CD4-positive, alpha-beta T cell treated with Interleukin-6 for 4 hours (primary cell): ENCODE measurements around the gene KCNK15.
"Not testable (repeated sequence)": the region's sequence is repeated elsewhere in the genome, so short reads cannot be mapped to it uniquely, and the experiment has no call there.

ENCODE experiments used
- DNase-seq: peaks from one replicate; pipeline ENCODE4 v3.0.0-alpha.2; 2020; ENCODE audit warnings: mixed read lengths

KCNK15 gene

DNA sequence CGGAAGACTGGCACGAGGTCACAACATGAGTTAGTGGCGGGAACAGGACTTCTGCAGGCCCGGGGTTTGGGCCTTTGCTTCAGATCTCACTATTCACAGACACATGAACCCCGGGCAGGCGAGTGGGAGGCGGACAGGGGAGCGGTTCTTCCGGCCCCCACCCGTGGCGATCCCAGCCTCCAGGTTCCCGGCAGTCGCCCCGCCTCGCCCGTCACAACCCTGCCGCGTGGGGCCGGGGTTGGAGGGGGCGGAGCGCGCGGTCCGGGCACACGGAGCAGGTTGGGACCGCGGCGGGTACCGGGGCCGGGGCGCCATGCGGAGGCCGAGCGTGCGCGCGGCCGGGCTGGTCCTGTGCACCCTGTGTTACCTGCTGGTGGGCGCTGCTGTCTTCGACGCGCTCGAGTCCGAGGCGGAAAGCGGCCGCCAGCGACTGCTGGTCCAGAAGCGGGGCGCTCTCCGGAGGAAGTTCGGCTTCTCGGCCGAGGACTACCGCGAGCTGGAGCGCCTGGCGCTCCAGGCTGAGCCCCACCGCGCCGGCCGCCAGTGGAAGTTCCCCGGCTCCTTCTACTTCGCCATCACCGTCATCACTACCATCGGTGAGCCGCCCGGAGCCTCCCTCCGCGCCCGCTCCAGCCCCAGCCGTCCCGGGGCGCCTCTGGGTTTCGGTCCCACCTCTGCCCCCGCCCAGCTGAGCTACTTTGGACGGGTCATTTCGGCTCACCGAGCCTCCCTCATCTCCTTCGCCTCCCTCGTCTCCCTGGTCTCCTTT lies at the start of gene KCNK15:
KCNK15 (plus strand) TSS at position 268 of the 769 bp plus-strand sequence; CDS start at position 314, 46 bp downstream.
- DNase-seq: peak; percentile 64

GRCh38 chr20:44696315-44696714 lies 49.4 kb upstream of the KCNK15 start:
- no peak for DNase-seq

DNA sequence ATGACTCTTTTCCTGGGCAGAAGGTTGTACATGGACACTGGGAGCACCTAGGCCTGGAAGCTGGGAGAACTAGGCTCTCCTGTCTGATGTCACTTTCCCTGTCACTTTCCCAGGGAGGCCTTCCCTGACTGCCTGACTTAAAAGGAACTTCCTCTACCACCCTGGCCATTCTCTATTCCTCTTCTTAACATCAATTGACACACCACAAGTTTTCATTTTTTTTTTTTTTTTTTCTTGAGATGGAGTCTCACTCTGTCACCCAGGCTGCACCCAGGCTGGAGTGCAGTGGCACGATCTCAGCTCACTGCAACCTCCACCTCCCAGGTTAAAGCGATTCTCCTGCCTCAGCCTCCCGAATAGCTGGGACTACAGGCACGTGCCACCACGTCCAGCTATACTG lies 48.6 kb upstream of the KCNK15 start:
- not testable (repeated sequence) for DNase-seq

DNA sequence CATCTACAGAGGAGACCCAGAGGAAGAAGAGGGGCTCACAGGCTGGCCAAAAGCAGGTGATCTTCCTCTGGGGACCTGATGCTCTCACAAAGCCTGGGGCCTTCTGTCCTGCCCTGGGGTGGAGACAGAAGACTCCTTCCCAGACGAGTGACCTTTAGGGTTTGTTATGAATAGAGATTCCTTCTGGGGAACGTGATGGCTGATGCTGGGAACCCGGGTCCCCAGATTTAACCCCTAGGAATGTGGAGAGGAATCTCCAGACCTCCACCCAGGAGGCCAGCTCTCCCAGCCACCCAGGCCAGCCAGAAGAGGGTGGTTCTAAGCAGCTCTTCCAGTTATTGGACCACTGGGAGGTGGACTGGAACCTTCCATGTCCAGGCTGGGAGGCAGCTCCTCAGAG lies 47.3 kb upstream of the KCNK15 start:
- no peak for DNase-seq

DNA sequence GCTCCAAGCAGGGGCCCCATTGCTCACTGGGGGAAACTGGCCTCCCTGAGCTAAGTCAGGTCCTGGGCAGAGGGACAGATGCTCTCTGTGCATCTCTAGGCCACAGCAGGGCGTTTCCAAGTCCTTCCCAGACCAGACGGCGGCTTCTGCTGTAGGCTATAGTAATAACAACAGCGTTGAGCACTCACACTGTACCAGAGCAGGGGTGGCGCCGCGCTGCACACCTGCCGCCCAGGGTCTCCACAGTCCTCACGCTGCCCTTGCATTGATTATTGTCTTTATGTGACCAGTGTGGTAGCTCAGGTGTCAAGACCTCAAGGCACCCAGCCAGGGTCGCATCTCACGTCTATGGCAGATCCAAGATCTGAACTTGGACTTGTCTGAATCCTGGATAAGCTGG lies 45.4 kb upstream of the KCNK15 start:
- DNase-seq: no peak

DNA sequence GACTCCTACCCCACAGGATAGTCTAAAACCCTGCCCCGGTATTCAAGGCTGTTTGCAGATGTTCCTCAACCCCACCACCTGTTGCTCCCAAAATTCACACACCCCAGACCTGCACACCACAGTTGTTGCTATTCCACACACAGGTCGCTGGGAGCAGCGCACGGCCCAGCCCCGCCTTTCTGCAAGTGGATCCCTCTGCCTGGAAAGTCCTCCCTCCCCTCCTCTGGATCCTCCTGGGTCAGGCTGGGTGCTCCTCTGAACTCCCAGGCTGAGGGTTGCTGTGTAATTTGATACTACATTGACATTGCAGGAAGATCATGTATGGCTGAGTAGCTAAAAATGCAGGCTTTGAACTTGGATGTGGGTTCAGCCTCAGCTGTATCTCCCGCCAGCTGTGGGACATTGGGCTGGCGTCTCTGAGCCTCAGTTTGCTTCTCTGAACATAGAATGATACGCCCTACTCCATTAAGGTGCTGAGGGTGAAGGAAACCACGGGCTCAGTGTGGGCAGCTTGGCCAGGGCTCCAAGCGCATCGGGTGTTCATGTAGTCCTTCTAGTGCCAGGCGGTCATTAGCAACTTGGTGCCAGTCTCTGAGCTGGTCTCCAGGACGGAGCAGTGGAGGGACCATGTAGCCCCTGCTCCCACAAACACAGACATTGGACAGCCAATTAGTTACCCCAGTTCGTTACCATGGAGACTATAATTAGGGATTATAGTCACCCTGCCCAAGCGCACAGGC lies 44.4 kb upstream of the KCNK15 start:
- no peak for DNase-seq

DNA sequence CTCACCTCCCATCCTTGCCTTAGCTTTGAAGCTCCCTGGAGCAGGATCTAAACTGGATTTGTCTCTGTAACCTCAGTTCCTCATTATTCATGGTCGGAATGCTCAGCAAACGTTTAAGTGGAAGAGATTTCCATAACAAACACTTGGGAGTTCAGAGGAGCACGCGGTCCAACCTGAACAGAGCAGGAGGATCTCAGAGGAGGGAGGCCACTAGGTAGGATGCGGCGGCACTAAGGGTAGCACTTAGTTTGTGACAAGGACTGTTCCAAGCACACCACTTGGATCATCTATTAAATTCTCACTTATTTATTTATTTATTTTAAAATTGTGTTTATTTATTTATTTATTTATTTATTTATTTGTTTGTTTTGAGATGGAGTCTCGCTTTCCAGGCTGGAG lies 43.8 kb upstream of the KCNK15 start:
- no peak for DNase-seq

DNA sequence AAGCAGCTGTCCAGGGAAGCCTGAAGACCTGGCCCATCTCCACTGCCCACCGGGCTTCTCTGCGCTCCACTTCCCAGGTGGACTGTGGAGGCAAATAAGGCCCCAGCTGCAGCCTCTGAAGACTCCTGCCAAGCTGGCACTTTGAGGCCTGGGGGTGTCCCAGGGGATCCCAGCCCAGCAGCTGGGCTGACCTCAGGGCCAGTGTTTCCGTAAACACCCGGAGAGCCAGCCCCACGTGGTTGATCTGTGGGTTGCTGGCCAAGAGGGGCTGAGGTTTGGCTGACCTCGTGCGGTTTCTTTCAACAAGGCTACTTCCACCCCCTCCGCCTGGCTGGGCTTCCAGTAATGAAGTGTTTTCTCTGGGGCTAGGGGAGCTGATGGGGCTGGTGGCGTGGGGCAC lies 42.9 kb upstream of the KCNK15 start:
- no peak for DNase-seq

DNA sequence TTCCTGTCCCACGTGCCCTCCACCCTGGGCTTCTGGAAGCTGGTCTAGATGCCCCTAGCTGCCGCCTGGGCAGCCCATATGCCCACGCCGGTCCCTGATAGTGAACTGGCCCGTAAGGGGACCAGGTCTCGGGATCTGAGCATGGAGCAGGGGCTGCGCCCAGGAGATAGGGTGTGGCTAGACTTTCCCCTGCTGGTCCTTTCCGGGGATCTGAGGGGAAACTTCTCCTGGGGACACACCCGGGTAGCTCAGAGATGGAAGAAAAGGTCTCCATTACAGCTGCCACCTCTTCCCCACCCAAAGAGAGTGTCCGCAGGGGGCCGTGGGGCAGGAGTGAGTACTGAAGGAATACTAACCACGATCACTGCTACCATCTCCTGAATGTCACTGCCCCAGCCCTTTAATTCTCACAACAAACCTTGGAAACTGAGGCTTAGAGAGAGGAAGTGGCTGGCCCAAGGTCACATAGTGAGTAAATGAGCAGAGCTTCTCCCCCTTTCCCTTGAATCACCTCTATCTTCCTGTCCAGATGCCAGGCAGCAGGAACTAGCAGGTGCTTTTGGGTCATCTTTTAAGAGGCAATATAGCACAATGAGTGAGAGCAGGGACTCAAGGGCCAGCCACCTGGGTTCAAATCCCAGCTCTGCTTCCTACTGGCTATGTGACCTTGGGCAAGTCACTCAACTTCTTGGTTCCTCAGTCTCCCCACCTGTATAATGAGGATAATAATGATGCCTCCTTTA lies 42.3 kb upstream of the KCNK15 start:
- DNase-seq: no peak

GRCh38 chr20:44703956-44704488 lies 41.6 kb upstream of the KCNK15 start:
- no peak for DNase-seq

DNA sequence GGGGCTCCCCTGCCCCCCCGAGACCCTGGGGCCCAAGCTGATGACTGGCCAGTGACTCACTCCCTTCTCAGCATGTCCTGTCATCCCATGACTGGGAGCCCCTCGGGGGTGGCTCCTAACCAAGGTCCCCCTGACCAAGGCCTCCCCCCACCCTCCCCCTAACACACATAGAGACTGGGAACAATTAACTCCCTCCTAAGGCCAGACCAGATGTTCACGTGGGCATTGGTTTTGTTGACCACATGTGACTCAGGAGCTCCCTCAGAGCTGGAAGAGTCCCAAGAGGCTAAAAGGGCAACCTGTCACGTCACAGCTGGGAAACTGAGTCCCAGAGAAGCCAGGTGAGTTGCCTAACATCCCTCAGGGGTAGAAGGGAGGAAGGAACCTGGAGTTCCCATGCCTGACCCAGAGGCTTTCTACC lies 41.1 kb upstream of the KCNK15 start:
- no peak for DNase-seq

- no peak for DNase-seq
These were observed 40.1 kb upstream of the KCNK15 start for GRCh38 chr20:44705364-44706094.

- DNase-seq: no peak
These were observed 39.2 kb upstream of the KCNK15 start for GRCh38 chr20:44706301-44707017.

DNA sequence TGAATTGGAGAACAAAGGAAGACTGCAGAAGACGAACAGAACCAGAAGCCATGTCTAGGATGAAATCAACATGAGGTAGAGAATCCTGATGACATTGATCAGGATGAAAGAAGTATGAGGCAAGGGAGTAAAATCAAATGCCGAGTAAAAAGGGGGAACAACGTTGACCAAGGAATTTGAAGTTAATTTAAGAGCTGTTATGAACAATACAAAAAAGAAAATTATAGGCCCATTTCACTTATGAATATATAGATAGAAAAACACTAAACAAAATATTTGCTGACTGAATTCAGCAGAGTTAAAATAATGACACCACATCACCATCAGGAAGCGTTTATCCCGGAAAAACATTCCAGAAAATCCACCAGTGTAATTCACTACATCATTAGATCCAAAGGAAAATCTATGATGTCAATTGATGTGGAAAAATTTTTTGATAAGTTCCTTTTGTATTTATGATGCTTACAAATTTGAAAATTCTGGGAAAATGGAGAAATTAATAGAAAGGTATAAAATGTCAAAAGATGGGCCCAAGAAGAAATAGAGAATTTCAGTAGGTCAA lies 38.6 kb upstream of the KCNK15 start:
- no peak for DNase-seq

DNA sequence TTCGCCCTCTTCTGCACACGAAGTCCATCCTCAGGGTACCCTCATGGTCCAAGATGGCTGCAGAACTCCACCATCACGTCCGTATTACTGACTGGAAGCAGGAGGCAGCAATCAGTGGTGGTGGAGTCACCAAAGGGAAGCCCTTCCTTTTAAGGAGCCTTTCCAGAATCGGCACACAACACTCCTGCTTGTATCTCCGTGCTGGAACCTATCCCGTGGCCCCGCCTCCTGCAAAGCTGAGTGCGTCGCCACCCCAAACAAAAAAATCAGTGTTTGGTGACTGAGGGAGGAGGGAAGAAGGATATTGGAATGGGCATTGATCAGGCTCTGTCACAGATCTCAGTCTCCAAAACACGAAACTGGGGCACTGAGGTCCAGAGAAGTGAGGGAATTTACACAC lies 36.3 kb upstream of the KCNK15 start:
- no peak for DNase-seq

- no peak for DNase-seq
These were observed 35.9 kb upstream of the KCNK15 start for GRCh38 chr20:44709797-44710196.

GRCh38 chr20:44711237-44711636 lies 34.4 kb upstream of the KCNK15 start:
- no peak for DNase-seq

GRCh38 chr20:44714102-44714700 lies 31.5 kb upstream of the KCNK15 start:
- no peak for DNase-seq

DNA sequence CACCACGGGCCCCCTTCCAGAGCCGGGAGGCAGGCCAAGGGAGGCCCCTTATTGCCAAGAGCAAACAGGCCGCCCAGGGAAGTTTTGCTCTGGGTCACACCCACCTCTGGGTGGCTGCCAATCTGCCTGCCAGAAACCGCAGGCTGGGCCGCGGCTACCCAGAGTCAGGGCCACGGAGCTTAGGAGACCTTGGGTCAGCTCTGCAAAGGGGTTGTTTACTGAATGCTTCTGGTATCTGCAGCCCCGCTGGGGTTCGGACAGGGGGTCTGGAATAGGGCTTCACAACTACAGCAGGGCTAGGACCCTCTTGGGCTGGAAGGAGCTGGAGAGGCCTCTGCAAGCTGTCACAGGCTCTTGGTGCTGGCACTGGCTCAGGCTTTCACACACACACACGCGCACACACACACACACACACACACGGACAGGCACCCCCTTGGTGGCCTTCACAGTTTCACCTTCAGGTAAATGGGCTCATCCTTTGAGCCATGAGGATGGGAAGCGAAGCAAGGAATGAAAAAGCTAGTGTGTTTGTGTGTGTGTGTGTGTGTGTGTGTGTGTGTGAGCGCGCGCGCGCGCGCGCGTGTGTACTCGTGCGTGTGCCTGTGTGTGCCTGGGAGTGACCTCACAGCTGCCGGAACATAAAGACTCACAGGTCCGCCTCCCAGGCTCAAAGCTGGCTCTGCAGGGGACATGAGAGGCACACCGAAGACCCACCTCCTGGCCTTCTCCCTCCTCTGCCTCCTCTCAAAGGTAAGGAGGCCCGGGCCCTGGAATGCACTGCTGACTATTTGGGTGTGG lies 30.8 kb upstream of the KCNK15 start, which contains the start of gene CCN5:
CCN5 (plus strand) TSS at position 669 of the 798 bp plus-strand sequence; CDS start at position 691, 22 bp downstream.
- DNase-seq: no peak
